SK-N-SH treated with all-trans-retinoic acid at 6 μM for 48 hours (cell line): ENCODE data around the gene CCNY.

ENCODE experiments used
- ARNTL ChIP-seq: fragments of 450-650 bp; formaldehyde crosslinking; IDR thresholded peaks from 2 replicates; pipeline ENCODE4 v1.5.0; 2020; ENCODE audit warnings: low read depth, mild to moderate bottlenecking, moderate library complexity, borderline replicate concordance
- BACH2 ChIP-seq: fragments of 250-450 bp; sonication (Bioruptor Pico); IDR thresholded peaks from 2 replicates; pipeline ENCODE4 v1.9.0; 2021; ENCODE audit warnings: mild to moderate bottlenecking, borderline replicate concordance
- CSDC2 ChIP-seq: fragments of 250-450 bp; sonication (Bioruptor Pico); IDR thresholded peaks from 2 replicates; pipeline ENCODE4 v1.5.0; 2020; ENCODE audit warnings: mild to moderate bottlenecking, moderate library complexity
- ESRRG ChIP-seq: fragments of 250-450 bp; sonication (Bioruptor Pico); IDR thresholded peaks from 2 replicates; pipeline ENCODE4 v1.6.1; 2021; ENCODE audit warnings: mild to moderate bottlenecking
- RARB ChIP-seq: fragments of 250-450 bp; sonication (Bioruptor Pico); IDR thresholded peaks from 2 replicates; pipeline ENCODE4 v1.8.0; 2021; ENCODE audit warnings: mild to moderate bottlenecking, moderate library complexity
- TOX ChIP-seq: fragments of 250-450 bp; sonication (Bioruptor Pico); IDR thresholded peaks from 2 replicates; pipeline ENCODE4 v1.8.0; 2021; ENCODE audit warnings: mild to moderate bottlenecking, moderate library complexity, borderline replicate concordance
- ZNF565 ChIP-seq: fragments of 450-650 bp; formaldehyde crosslinking; conservative IDR thresholded peaks from 2 replicates; pipeline ENCODE4 v1.5.0; 2020; ENCODE audit warnings: low read depth, mild to moderate bottlenecking, moderate library complexity
- TF ChIP-seq, protein P1 (sequence below): fragments of 250-450 bp; sonication (Bioruptor Pico); IDR thresholded peaks from 2 replicates; pipeline ENCODE4 v1.5.1; 2021; ENCODE audit warnings: mild to moderate bottlenecking, moderate library complexity
- TF ChIP-seq, protein P2 (sequence below): fragments of 250-450 bp; sonication (Bioruptor Pico); IDR thresholded peaks from 2 replicates; pipeline ENCODE4 v1.8.0; 2020; ENCODE audit warnings: mild to moderate bottlenecking, moderate library complexity, borderline replicate concordance

- TF ChIP-seq, protein P1, sequence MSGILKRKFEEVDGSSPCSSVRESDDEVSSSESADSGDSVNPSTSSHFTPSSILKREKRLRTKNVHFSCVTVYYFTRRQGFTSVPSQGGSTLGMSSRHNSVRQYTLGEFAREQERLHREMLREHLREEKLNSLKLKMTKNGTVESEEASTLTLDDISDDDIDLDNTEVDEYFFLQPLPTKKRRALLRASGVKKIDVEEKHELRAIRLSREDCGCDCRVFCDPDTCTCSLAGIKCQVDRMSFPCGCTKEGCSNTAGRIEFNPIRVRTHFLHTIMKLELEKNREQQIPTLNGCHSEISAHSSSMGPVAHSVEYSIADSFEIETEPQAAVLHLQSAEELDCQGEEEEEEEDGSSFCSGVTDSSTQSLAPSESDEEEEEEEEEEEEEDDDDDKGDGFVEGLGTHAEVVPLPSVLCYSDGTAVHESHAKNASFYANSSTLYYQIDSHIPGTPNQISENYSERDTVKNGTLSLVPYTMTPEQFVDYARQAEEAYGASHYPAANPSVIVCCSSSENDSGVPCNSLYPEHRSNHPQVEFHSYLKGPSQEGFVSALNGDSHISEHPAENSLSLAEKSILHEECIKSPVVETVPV (CRISPR knock-in tag) = no peak
- no peak for TF ChIP-seq RARB (CRISPR knock-in tag)
- no peak for TF ChIP-seq ARNTL (CRISPR knock-in tag)
- TF ChIP-seq CSDC2 = no peak
- TF ChIP-seq BACH2 (CRISPR knock-in tag) = no peak
- no peak for TF ChIP-seq ZNF565
- no peak for TF ChIP-seq ESRRG
- TF ChIP-seq TOX (CRISPR knock-in tag) = no peak
- TF ChIP-seq, protein P2, sequence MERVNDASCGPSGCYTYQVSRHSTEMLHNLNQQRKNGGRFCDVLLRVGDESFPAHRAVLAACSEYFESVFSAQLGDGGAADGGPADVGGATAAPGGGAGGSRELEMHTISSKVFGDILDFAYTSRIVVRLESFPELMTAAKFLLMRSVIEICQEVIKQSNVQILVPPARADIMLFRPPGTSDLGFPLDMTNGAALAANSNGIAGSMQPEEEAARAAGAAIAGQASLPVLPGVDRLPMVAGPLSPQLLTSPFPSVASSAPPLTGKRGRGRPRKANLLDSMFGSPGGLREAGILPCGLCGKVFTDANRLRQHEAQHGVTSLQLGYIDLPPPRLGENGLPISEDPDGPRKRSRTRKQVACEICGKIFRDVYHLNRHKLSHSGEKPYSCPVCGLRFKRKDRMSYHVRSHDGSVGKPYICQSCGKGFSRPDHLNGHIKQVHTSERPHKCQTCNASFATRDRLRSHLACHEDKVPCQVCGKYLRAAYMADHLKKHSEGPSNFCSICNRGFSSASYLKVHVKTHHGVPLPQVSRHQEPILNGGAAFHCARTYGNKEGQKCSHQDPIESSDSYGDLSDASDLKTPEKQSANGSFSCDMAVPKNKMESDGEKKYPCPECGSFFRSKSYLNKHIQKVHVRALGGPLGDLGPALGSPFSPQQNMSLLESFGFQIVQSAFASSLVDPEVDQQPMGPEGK (CRISPR knock-in tag) = no peak
These were observed 88.5 kb downstream of the CCNY start for GRCh38 chr10:35424680-35425285.
